Measurements from ENCODE around the gene GFOD1.
"Not testable (repeated sequence)": the region's sequence is repeated elsewhere in the genome, so short reads cannot be mapped to it uniquely, and the experiment has no call there.

GFOD1 gene

GRCh38 chr6:13463328-13463717 lies 24.1 kb downstream of the GFOD1 start:
- no peak for DNase-seq (ENCODE audit: low read depth in 1 of 2, low spot score in 1 of 2)
- no peak for TF ChIP-seq JUND (IDR thresholded peaks at IDR 0.05; ENCODE audit: low read depth)
- in situ Hi-C loops (cut with HindIII; ENCODE audit: low pct_unique_long_range_greater_than_20kb, low sequenced_read_pairs), result no loop called here

GRCh38 chr6:13462458-13463327 lies 24.7 kb downstream of the GFOD1 start:
- in situ Hi-C loops (cut with HindIII; ENCODE audit: low pct_unique_long_range_greater_than_20kb, low sequenced_read_pairs), result no loop called here
- no peak for TF ChIP-seq JUND (IDR thresholded peaks at IDR 0.05; ENCODE audit: low read depth)
- DNase-seq (ENCODE audit: low read depth in 1 of 2, low spot score in 1 of 2), result no peak

DNA sequence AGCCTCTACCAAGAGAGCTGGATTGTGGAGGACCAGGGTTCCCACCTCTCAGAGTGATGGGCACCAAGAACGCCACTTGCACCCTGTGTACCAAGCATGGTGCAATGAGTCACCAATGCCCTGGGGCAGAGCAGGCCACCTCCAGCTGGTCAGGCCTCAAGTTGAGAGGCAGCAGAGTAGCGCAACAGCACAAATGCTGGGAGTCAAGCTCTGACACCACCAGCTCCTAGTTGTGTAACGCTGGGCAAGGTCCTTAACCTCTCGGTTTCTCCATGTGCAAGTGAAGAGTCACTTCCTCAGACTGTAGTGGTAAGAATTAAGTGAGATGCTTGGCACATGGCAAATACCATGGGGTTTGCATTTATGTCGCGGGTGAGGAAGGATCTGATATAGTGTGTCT lies 25.6 kb downstream of the GFOD1 start:
- no peak for DNase-seq (ENCODE audit: low read depth in 1 of 2, low spot score in 1 of 2)
- in situ Hi-C loops (cut with HindIII; ENCODE audit: low pct_unique_long_range_greater_than_20kb, low sequenced_read_pairs), result no loop called here
- TF ChIP-seq JUND (IDR thresholded peaks at IDR 0.05; ENCODE audit: low read depth), result no peak

GRCh38 chr6:13461307-13461706 lies 26.1 kb downstream of the GFOD1 start:
- DNase-seq (ENCODE audit: low read depth in 1 of 2, low spot score in 1 of 2), result no peak
- in situ Hi-C loops (cut with HindIII; ENCODE audit: low pct_unique_long_range_greater_than_20kb, low sequenced_read_pairs), result no loop called here
- TF ChIP-seq JUND (IDR thresholded peaks at IDR 0.05; ENCODE audit: low read depth), result no peak

- in situ Hi-C loops (cut with HindIII; ENCODE audit: low pct_unique_long_range_greater_than_20kb, low sequenced_read_pairs); DNase-seq (ENCODE audit: low read depth in 1 of 2, low spot score in 1 of 2): not testable (repeated sequence)
These were observed 27.1 kb downstream of the GFOD1 start for GRCh38 chr6:13460289-13460688.

DNA sequence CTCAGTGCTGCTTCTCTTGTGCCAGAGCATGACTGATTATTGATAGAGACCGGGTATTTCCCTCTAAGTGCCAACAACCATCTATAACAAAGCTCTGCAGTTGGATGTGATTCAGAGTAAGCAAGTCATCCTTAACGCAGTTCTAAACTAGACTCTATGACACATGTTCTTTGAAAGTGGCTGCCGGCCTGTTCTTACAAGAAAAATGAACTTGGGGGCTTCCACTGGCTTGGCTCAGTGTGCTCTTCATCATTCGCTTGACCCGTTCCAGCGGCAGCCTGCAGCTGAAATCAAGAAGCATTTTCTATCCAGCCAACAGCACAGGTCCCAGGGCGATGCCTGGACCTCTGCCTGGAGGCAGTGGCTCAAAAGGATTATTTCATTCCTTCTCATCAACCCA lies 29.8 kb downstream of the GFOD1 start:
- DNase-seq (ENCODE audit: low read depth in 1 of 2, low spot score in 1 of 2), result no peak
- in situ Hi-C loops (cut with HindIII; ENCODE audit: low pct_unique_long_range_greater_than_20kb, low sequenced_read_pairs), result no loop called here
- no peak for TF ChIP-seq JUND (IDR thresholded peaks at IDR 0.05; ENCODE audit: low read depth)

DNA sequence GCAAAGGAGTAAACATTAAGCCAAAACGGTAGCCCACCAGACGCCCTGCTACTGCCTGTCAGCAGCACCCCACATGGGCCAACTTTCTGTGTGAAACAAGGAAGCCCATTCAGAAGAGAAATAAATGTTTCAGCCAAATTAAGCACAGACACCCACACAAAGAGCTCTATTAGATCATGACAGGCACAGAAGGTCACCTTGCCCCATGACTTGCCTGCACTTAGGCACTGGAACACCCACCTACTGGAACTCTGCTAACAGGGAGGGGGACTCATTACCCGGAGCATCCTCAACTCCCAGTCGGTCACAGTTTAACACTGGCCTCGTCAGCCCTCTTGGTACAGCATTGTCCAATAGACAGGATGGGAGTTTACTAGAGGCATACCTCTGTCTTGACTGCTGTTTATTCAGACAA lies 31.8 kb downstream of the GFOD1 start:
- in situ Hi-C loops (cut with HindIII; ENCODE audit: low pct_unique_long_range_greater_than_20kb, low sequenced_read_pairs), result no loop called here
- no peak for TF ChIP-seq JUND (IDR thresholded peaks at IDR 0.05; ENCODE audit: low read depth)
- no peak for DNase-seq (ENCODE audit: low read depth in 1 of 2, low spot score in 1 of 2)

- no peak for TF ChIP-seq JUND (IDR thresholded peaks at IDR 0.05; ENCODE audit: low read depth)
- peak in 1 of 2 experiments; percentile 20 for DNase-seq (ENCODE audit: low read depth in 1 of 2, low spot score in 1 of 2)
- in situ Hi-C loops (cut with HindIII; ENCODE audit: low pct_unique_long_range_greater_than_20kb, low sequenced_read_pairs), result no loop called here
These were observed 32.8 kb downstream of the GFOD1 start for GRCh38 chr6:13454286-13455221.

DNA sequence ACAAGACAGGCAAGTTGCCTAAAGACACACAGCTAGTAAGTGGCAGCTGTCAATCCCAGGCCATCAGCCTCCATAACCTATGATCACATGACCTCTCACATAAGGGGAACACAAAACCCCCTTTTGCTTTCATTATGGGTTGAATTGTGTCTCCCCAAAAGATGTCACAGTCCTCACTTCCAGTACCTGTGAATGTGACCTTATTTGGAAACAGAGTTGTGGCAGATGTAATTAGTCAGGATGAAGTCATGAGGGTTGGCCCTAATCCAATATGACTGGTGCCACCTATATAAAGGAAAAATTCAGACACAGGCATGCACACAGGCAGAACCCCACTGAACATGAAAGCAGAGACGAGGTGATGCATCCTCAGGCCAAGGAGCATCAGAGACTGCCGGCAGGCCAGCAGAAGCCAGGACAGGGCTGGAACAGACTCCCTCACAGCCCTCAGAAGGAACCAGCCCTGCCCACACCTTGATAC lies 33.6 kb downstream of the GFOD1 start:
- in situ Hi-C loops (cut with HindIII; ENCODE audit: low pct_unique_long_range_greater_than_20kb, low sequenced_read_pairs), result no loop called here
- TF ChIP-seq JUND (IDR thresholded peaks at IDR 0.05; ENCODE audit: low read depth), result no peak
- DNase-seq (ENCODE audit: low read depth in 1 of 2, low spot score in 1 of 2), result peak in 1 of 2 experiments; percentile 44

GRCh38 chr6:13453153-13453552 lies 34.2 kb downstream of the GFOD1 start:
- in situ Hi-C loops (cut with HindIII; ENCODE audit: low pct_unique_long_range_greater_than_20kb, low sequenced_read_pairs), result no loop called here
- no peak for DNase-seq (ENCODE audit: low read depth in 1 of 2, low spot score in 1 of 2)
- no peak for TF ChIP-seq JUND (IDR thresholded peaks at IDR 0.05; ENCODE audit: low read depth)

DNA sequence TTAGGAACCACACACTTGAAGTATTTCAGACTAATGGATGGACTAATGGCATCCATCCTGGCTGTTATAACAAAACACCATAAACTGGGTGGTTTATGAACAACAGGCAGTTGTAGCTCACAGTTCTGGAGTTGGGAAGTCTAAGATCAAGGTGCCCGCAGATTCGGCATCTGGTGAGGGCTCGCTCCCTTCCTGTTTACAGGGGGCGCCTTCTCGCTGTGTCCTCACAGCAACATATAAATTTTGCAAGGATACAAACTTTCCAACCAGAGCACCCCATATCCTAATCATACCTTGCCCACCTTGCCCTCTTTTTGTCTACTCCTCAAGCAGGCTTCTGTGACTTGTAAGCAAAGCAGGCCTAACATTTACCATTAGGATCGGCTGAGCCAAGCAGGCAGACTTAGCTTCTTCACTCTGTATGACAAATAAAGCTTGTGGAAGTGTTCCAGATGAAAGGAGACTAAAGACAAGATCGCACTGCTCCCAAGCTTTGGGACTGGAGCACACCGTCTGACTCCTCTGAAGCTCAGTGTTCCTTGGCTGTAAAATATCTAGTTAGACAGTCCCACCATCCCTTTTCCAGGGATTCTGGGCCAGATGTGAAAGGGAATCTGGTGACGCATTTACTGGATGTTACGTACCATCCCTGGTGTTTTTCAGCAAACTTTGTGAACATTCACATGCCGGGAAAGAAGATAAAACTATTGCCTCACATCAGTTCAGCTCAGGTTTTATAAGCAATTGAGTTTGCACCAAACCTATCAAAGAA lies 34.9 kb downstream of the GFOD1 start:
- no peak for DNase-seq (ENCODE audit: low read depth in 1 of 2, low spot score in 1 of 2)
- in situ Hi-C loops (cut with HindIII; ENCODE audit: low pct_unique_long_range_greater_than_20kb, low sequenced_read_pairs), result no loop called here
- TF ChIP-seq JUND (IDR thresholded peaks at IDR 0.05; ENCODE audit: low read depth), result no peak

- no peak for TF ChIP-seq JUND (IDR thresholded peaks at IDR 0.05; ENCODE audit: low read depth)
- no peak for DNase-seq (ENCODE audit: low read depth in 1 of 2, low spot score in 1 of 2)
- in situ Hi-C loops (cut with HindIII; ENCODE audit: low pct_unique_long_range_greater_than_20kb, low sequenced_read_pairs), result no loop called here
These were observed 36.1 kb downstream of the GFOD1 start for GRCh38 chr6:13451181-13451895.
